KMS-11 (cell line): ENCODE measurements around the gene SLC22A4.

Source experiments
- H2AFZ ChIP-seq: fragments of 200-600 bp; sonication (generic); 2 replicates; pipeline ENCODE4 v1.6.1; 2016; ENCODE audit warnings: antibody characterized with exemption, mixed run types, low read depth
- H3K27ac ChIP-seq: fragments of 200-600 bp; sonication (generic); 2 replicates; pipeline ENCODE4 v1.6.1; 2016; ENCODE audit warnings: mild to moderate bottlenecking, mixed run types
- H3K27me3 ChIP-seq: fragments of 200-600 bp; sonication (generic); 2 replicates; pipeline ENCODE4 v1.6.1; 2017; ENCODE audit warnings: mild to moderate bottlenecking, low read depth, mixed run types, moderate library complexity; ENCODE audit not compliant: insufficient read depth
- H3K36me3 ChIP-seq: fragments of 200-600 bp; sonication (generic); 2 replicates; pipeline ENCODE4 v1.6.1; 2017; ENCODE audit warnings: mild to moderate bottlenecking, mixed run types; ENCODE audit not compliant: insufficient read depth
- H3K4me1 ChIP-seq: fragments of 200-600 bp; sonication (generic); 2 replicates; pipeline ENCODE4 v1.6.1; 2016; ENCODE audit warnings: mild to moderate bottlenecking, low read depth, mixed run types; ENCODE audit not compliant: poor library complexity, severe bottlenecking
- H3K4me2 ChIP-seq: fragments of 200-600 bp; sonication (generic); 2 replicates; pipeline ENCODE4 v1.7.0; 2016; ENCODE audit warnings: mild to moderate bottlenecking, mixed run types
- H3K4me3 ChIP-seq: fragments of 200-600 bp; sonication (generic); IDR thresholded peaks from 2 replicates; pipeline ENCODE4 v1.6.1; 2017; ENCODE audit warnings: low read depth, low read length, mixed read lengths; ENCODE audit not compliant: insufficient read depth
- H3K79me2 ChIP-seq: fragments of 200-600 bp; sonication (generic); 2 replicates; pipeline ENCODE4 v1.6.1; 2016; ENCODE audit warnings: low read depth, mixed run types; ENCODE audit not compliant: insufficient read depth
- H3K9ac ChIP-seq: fragments of 200-600 bp; sonication (generic); 2 replicates; pipeline ENCODE4 v1.6.1; 2016; ENCODE audit warnings: mild to moderate bottlenecking, mixed run types
- H4K20me1 ChIP-seq: fragments of 200-600 bp; sonication (generic); 2 replicates; pipeline ENCODE4 v1.6.1; 2016; ENCODE audit warnings: mild to moderate bottlenecking, mixed run types; ENCODE audit not compliant: insufficient read depth
- TF ChIP-seq, protein P1 (sequence below): fragments of 200-600 bp; sonication (generic); conservative IDR thresholded peaks from 2 replicates; pipeline ENCODE4 v1.6.1; 2017; ENCODE audit warnings: low read depth, mild to moderate bottlenecking, antibody characterized with exemption, low read length, moderate library complexity, mixed read lengths

Gene SLC22A4

DNA sequence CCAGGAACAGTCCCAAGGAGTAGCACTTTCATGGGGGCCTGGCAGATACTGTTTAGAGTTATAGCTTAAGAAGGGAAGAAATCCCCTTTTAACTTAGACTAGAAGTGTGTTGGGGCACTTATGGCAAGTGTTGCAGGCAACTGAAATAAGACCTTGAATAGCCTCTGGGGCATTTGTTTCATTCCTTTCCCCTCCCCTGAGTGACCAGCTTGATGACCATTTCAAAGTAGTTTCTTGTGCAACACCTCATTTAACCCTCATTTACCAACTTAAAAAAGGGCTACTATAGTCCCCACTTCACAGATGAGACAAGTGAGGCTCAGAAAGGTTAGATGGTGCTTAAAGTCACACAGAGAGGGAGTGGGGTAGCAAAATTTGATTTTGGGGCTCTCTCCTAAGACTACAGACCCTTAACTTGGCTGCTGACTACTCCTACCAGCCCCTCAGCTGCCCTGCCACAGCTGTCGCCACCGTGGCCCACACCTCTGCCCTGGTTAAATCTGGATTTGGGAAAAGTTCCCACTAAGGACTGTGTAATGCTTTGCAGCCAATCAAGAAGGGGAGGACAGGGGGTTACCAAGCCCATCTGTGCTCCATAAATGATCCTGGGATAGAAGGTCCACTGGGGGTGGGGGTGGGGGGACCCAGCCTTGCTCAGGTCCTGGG, 31.2 kb upstream of the SLC22A4 start:
- Histone ChIP-seq H2AFZ (no peak overlapping the region), H3K4me3 (no peak overlapping the region), H4K20me1 (no peaks in the 10 kb centered on the region), H3K36me3 (no peaks in the 10 kb centered on the region), H3K79me2 (no peaks in the 10 kb centered on the region), H3K27ac (no peak overlapping the region), H3K9ac (no peak overlapping the region), H3K27me3 (no peaks in the 10 kb centered on the region), H3K4me2 (no peak overlapping the region), H3K4me1 (no peaks in the 10 kb centered on the region)
- TF ChIP-seq, protein P1, sequence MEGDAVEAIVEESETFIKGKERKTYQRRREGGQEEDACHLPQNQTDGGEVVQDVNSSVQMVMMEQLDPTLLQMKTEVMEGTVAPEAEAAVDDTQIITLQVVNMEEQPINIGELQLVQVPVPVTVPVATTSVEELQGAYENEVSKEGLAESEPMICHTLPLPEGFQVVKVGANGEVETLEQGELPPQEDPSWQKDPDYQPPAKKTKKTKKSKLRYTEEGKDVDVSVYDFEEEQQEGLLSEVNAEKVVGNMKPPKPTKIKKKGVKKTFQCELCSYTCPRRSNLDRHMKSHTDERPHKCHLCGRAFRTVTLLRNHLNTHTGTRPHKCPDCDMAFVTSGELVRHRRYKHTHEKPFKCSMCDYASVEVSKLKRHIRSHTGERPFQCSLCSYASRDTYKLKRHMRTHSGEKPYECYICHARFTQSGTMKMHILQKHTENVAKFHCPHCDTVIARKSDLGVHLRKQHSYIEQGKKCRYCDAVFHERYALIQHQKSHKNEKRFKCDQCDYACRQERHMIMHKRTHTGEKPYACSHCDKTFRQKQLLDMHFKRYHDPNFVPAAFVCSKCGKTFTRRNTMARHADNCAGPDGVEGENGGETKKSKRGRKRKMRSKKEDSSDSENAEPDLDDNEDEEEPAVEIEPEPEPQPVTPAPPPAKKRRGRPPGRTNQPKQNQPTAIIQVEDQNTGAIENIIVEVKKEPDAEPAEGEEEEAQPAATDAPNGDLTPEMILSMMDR, result no peak

DNA sequence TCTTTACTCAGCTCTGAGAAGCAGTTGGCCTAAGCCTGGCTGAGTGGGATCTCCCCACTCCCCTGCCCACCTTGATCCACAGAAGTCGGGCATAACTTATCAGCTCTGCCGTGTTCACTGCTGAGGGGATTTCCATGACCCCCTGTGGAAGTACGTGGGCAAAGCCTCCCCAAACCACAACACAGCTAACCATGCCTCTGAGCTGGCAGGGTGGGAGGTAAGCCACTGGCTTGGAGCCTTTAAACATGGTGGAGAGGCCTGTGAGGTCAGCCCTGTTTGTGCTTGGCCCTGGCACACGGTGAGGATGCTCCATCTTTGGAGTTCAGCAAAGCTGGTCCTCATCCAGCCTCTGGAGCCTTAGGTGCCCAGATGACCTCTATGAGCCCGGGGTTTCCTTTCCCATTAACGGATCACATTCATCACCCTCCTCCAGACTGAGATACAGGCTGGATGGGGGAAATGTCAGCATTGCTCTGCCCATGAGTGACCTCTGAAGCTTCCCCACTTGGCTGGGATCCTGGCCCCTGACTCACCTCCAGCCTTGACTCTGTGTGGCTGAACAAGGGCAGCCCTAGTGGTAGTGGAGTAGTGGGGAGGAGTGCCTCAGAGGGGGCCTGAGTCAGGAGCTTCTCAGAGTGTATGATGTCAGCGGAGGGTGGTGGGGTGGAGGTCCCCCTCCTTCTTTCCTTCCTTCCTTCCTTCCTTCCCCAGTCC, 30.5 kb upstream of the SLC22A4 start:
- Histone ChIP-seq H2AFZ (no peak overlapping the region), H3K9ac (no peak overlapping the region), H3K4me2 (no peak overlapping the region)

DNA sequence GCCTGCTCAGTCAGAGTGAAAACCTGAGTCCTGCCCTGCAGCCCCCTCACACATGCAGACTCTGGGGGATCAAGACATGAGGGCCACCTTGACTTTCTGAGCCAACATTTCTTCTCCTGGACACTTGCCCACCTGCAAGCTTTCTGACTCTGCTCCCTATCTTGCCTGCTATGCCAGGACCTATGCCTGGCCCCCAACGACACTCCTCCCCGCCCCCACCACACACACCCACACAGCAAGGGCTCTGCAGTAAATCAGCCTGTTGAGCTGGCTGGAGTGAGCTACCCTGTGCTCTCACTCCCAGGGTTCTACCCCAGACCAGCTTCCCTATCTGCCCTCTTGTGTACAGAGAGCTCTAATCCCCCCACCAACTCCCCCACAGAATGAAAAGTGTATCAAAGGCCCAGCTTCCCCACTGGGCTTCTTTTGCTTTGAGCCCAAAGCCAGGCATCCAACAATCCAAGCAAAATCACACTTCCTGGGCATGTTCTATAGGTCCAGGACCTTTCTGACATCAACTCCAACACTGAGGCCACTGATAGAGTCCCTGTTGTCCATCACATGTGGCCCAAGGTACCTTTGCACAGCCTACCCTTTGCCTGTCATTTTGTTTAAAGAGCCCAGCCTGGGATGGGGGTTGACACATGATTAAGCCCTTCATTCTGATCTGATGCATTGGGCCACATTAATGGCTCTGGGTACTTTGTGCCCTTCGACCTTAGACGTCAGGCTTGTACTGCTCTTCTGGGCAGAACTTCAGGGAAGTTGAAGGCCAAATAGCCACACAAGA, 29.5 kb upstream of the SLC22A4 start:
- Histone ChIP-seq H3K27ac (no peak overlapping the region), H3K27me3 (no peaks in the 10 kb centered on the region), H3K4me3 (no peak overlapping the region), H3K36me3 (no peaks in the 10 kb centered on the region), H2AFZ (no peak overlapping the region), H3K4me1 (no peaks in the 10 kb centered on the region), H3K79me2 (no peaks in the 10 kb centered on the region), H3K4me2 (no peak overlapping the region), H4K20me1 (no peaks in the 10 kb centered on the region), H3K9ac (no peak overlapping the region)
- TF ChIP-seq, protein P1, result no peak

More for the DNA sequence above, 30.5 kb upstream of the SLC22A4 start:
- no peaks in the 10 kb centered on the region for H3K79me2 ChIP-seq
- H3K4me1 ChIP-seq, result no peaks in the 10 kb centered on the region
- TF ChIP-seq, protein P1, result no peak
- H3K27me3 ChIP-seq, result no peaks in the 10 kb centered on the region
- no peaks in the 10 kb centered on the region for H4K20me1 ChIP-seq
- H3K4me3 ChIP-seq, result no peak overlapping the region
- no peaks in the 10 kb centered on the region for H3K36me3 ChIP-seq
- H3K27ac ChIP-seq, result no peak overlapping the region

DNA sequence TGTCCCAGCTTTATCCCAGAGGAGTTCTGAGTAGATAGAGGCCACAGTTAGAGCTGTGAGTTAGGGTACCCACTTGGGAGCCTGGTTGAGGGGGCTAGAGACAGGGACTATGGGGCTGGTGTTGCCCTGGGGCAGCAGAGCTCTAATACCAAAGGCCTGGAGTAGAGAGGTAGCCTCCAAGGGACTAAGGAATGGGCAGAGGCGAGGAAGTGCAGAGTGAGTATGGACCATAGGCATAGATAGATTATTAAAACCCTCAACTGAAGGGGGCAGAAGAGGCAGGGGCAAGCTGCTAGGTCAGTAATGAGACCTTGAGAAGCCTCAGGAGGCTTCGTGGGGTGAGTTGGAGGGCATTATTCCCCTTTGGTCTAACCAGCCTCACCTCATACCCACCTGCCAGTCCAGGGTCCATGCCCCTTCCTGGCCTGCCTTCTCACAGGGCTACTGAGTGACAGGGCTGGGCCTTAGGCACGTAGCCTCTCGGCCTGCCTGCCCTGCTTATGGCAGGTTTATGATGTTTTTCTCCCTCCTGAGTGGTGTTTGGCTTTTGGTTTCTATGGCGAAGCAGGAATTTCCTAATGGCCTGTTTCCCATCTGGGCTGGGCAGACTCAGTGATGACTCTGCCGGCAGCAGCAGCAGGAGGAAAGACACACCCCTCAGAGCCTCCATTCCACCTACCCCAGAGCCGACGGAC, 28.7 kb upstream of the SLC22A4 start:
- no peak overlapping the region for H3K9ac ChIP-seq
- H3K27ac ChIP-seq, result no peak overlapping the region
- H3K4me1 ChIP-seq, result no peaks in the 10 kb centered on the region
- no peaks in the 10 kb centered on the region for H3K36me3 ChIP-seq
- H3K4me2 ChIP-seq, result no peak overlapping the region
- H3K4me3 ChIP-seq, result no peak overlapping the region
- H4K20me1 ChIP-seq, result no peaks in the 10 kb centered on the region
- H2AFZ ChIP-seq, result no peak overlapping the region
- TF ChIP-seq, protein P1, result no peak
- no peaks in the 10 kb centered on the region for H3K27me3 ChIP-seq
- H3K79me2 ChIP-seq, result no peaks in the 10 kb centered on the region
